ENCODE results near the gene PTPN1. TPM values are rescaled to one million over a fixed set of nuclear protein-coding genes. Genes with fewer than 3 reads are reported as not detected.

The PTPN1 gene
- total and polyA plus RNA-seq, 2 donors (not counting 3 experiments of a cell fraction or from before 2014, with no cell fraction given) = 41.1 to 64.3 TPM

DNA sequence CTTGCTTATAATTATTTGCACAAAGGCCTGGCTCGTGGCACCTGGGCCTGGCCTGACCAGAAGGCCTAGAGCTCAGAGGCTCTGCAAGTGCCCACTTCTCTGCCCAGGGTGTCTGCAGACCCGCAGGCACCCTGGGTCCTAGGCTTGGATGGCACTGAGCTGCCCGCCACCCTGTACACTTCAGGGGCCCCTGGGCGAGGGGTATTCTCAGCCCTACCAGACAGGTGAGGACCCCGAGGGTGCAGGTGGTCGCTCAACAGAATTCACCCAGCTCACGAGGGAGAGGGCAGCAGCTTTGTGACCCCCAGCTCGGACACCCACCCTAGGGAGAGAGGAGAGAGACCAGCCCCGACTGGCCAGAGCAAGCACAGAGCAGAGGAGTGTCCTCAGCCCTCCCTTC lies 97.3 kb downstream of the PTPN1 start:
- H2AFZ ChIP-seq (ENCODE audit: low read depth, low read length) = no peak overlapping the region
- no peak for FAIRE-seq
- BruUV-seq (replicated peaks) = no TSS peak
- H3K9ac ChIP-seq (replicated peaks; ENCODE audit: extremely low read depth, insufficient read depth, low read length) = no peak overlapping the region
- intact Hi-C loops (cut with micrococcal nuclease) = no loop called here
- no peak for DNase-seq (ENCODE audit: low read depth, low spot score)
- H3K27ac ChIP-seq (ENCODE audit: insufficient read depth, low read depth, low read length) = no peak overlapping the region
- TF ChIP-seq GATA2 (IDR thresholded peaks at IDR 0.05; ENCODE audit: insufficient read depth, insufficient read length, low read depth, low read length) (no peak), EZH2 (IDR thresholded peaks at IDR 0.05; ENCODE audit: borderline replicate concordance, low read depth, low read length, severe bottlenecking) (no peak), FOS (IDR thresholded peaks at IDR 0.05; ENCODE audit: borderline replicate concordance, insufficient read depth, low read length) (no peak)
- H3K9me1 ChIP-seq (replicated peaks; ENCODE audit: control insufficient read depth, extremely low read depth, insufficient read depth, low read length) = no peaks in the 10 kb centered on the region
- H3K27me3 ChIP-seq (ENCODE audit: control insufficient read depth in 2 of 2, insufficient read depth in 2 of 2, low read length in 2 of 2) = no peaks in the 10 kb centered on the region
- H3K4me1 ChIP-seq (ENCODE audit: control insufficient read depth, extremely low read depth, insufficient read depth, low read length) = no peaks in the 10 kb centered on the region
- dilution Hi-C loops (cut with MboI; ENCODE audit: extremely low pct_ligation_motif_present, low sequenced_read_pairs) = no loop called here
- no peaks in the 10 kb centered on the region for H3K36me3 ChIP-seq (ENCODE audit: control insufficient read depth in 2 of 2, extremely low read depth in 1 of 2, insufficient read depth in 2 of 2, low read length in 2 of 2)
- no peaks in the 10 kb centered on the region for H3K79me2 ChIP-seq (ENCODE audit: control insufficient read depth, insufficient read depth, low read length)
- CTCF ChIA-PET = interaction anchor here (0.6 to 1.9 kb wide), 2 partner anchors 142 to 186 kb away, joined by 3 to 5 read pairs; no protein-coding TSS in a partner anchor
- no peaks in the 10 kb centered on the region for H4K20me1 ChIP-seq (replicated peaks; ENCODE audit: control insufficient read depth, extremely low read depth, insufficient read depth, low read length)
- H3K9me3 ChIP-seq (replicated peaks; ENCODE audit: control insufficient read depth, insufficient read depth, low read length) = no peaks in the 10 kb centered on the region
- H3K4me2 ChIP-seq (ENCODE audit: insufficient read depth, low read length) = no peak overlapping the region
- POLR2A ChIA-PET = no interaction called here
- H3K4me3 ChIP-seq (replicated peaks in 1 of 3; ENCODE audit: insufficient read depth in 1 of 3, low read depth in 1 of 3, low read length in 3 of 3) = no peak overlapping the region

DNA sequence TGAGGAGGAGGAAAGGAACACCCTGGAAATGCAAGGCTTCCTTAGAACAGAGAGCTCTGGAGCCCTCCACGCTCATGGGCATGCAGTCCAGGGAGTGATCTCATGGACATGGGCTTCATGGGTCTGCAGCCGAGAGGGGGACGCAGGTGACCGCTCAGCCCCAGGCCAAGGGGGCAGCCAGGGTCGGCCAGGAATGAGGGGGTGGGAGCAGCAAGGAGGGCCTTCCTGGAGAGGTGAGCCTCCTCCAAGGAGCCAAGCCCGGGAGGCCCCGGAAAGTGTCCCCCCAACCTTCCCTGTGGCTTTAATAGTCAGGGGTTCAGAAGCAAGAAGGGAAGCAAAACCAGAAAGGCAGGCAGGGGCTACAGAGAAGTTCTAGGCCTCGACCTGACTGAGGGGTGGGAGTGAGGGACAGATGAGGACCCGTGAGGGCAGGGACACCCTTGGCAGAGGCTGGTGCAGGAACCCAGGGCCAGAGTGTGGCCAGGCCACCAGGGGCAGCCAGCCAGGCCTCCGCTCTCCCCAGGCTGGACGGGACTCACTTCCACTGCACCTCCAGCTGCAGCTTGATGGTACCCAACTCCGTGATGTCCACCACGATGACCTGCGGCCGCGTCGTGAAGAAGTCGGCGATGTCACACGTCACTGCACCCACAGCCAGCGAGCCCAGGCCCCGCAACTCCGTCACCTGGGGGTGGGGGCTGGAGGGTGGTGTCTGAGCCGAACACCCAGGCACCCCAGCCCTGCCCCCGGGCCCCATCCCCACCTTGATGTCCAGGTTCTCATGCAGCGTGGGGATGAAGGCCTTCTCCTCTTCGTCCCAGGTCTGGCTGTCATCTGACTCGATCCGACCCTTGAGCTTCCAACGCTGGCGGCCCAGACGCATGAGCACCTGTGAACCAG lies 97.9 kb downstream of the PTPN1 start:
- POLR2A ChIA-PET = no interaction called here
- Histone ChIP-seq H3K4me1 (ENCODE audit: control insufficient read depth, extremely low read depth, insufficient read depth, low read length) (no peaks in the 10 kb centered on the region), H3K27ac (ENCODE audit: insufficient read depth, low read depth, low read length) (no peak overlapping the region), H3K9me3 (replicated peaks; ENCODE audit: control insufficient read depth, insufficient read depth, low read length) (no peaks in the 10 kb centered on the region), H3K27me3 (ENCODE audit: control insufficient read depth in 2 of 2, insufficient read depth in 2 of 2, low read length in 2 of 2) (no peaks in the 10 kb centered on the region), H4K20me1 (replicated peaks; ENCODE audit: control insufficient read depth, extremely low read depth, insufficient read depth, low read length) (no peaks in the 10 kb centered on the region), H3K9ac (replicated peaks; ENCODE audit: extremely low read depth, insufficient read depth, low read length) (no peak overlapping the region), H3K4me2 (ENCODE audit: insufficient read depth, low read length) (no peak overlapping the region), H2AFZ (ENCODE audit: low read depth, low read length) (no peak overlapping the region), H3K79me2 (ENCODE audit: control insufficient read depth, insufficient read depth, low read length) (no peaks in the 10 kb centered on the region), H3K4me3 (replicated peaks in 1 of 3; ENCODE audit: insufficient read depth in 1 of 3, low read depth in 1 of 3, low read length in 3 of 3) (no peak overlapping the region), H3K36me3 (ENCODE audit: control insufficient read depth in 2 of 2, extremely low read depth in 1 of 2, insufficient read depth in 2 of 2, low read length in 2 of 2) (no peaks in the 10 kb centered on the region), H3K9me1 (replicated peaks; ENCODE audit: control insufficient read depth, extremely low read depth, insufficient read depth, low read length) (no peaks in the 10 kb centered on the region)
- TF ChIP-seq, protein P1, sequence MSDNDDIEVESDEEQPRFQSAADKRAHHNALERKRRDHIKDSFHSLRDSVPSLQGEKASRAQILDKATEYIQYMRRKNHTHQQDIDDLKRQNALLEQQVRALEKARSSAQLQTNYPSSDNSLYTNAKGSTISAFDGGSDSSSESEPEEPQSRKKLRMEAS (IDR thresholded peaks at IDR 0.05; ENCODE audit: insufficient read depth, insufficient read length) = no peak
- TF ChIP-seq MYC (IDR thresholded peaks at IDR 0.05; ENCODE audit: low read depth, low read length) (no peak), POLR2A (IDR thresholded peaks at IDR 0.05; ENCODE audit: low read depth, low read length) (no peak), GATA2 (IDR thresholded peaks at IDR 0.05; ENCODE audit: insufficient read depth, insufficient read length, low read depth, low read length) (no peak), FOS (IDR thresholded peaks at IDR 0.05; ENCODE audit: borderline replicate concordance, insufficient read depth, low read length) (no peak), JUN (IDR thresholded peaks at IDR 0.05; ENCODE audit: borderline replicate concordance, insufficient read depth, insufficient read length, low read depth) (no peak), EZH2 (IDR thresholded peaks at IDR 0.05; ENCODE audit: borderline replicate concordance, low read depth, low read length, severe bottlenecking) (no peak), POLR2AphosphoS5 (IDR thresholded peaks at IDR 0.05; ENCODE audit: insufficient read depth, low read depth, low read length) (no peak)
- TF ChIP-seq, protein P2, sequence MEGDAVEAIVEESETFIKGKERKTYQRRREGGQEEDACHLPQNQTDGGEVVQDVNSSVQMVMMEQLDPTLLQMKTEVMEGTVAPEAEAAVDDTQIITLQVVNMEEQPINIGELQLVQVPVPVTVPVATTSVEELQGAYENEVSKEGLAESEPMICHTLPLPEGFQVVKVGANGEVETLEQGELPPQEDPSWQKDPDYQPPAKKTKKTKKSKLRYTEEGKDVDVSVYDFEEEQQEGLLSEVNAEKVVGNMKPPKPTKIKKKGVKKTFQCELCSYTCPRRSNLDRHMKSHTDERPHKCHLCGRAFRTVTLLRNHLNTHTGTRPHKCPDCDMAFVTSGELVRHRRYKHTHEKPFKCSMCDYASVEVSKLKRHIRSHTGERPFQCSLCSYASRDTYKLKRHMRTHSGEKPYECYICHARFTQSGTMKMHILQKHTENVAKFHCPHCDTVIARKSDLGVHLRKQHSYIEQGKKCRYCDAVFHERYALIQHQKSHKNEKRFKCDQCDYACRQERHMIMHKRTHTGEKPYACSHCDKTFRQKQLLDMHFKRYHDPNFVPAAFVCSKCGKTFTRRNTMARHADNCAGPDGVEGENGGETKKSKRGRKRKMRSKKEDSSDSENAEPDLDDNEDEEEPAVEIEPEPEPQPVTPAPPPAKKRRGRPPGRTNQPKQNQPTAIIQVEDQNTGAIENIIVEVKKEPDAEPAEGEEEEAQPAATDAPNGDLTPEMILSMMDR (IDR thresholded peaks at IDR 0.05; ENCODE audit: extremely low read depth in 1 of 2, insufficient read depth in 1 of 2, low read depth in 1 of 2, low read length in 2 of 2) = no peak
- intact Hi-C loops (cut with micrococcal nuclease) (no loop called here), dilution Hi-C loops (cut with MboI; ENCODE audit: extremely low pct_ligation_motif_present, low sequenced_read_pairs) (no loop called here)
- CTCF ChIA-PET = interaction anchor here (0.6 to 1.9 kb wide), 2 partner anchors 141 to 185 kb away, joined by 3 to 5 read pairs; no protein-coding TSS in a partner anchor
- DNase-seq (ENCODE audit: low read depth, low spot score) (no peak), FAIRE-seq (no peak)
- no TSS peak for BruUV-seq (replicated peaks)

Measured in endothelial cell of umbilical vein (primary cell).